B cell (primary cell): ENCODE results near the gene CCR1. TPM values are rescaled to one million over a fixed set of nuclear protein-coding genes. Genes with fewer than 3 reads are reported as not detected.

Experiments used
- ATAC-seq: fragments of 200-7000 bp; cut with Tn5 transposase; one replicate; pipeline ENCODE4 v1.10.0; 2021; ENCODE audit warnings: low read depth, mild to moderate bottlenecking, moderate number of reproducible peaks, moderate library complexity
- CTCF ChIA-PET: fragments of 350-600 bp; sonication (Branson Sonifier 250); formaldehyde crosslinking; loops from one replicate; lab custom pipeline; 2021; ENCODE audit warnings: antibody characterized with exemption, inconsistent platforms; lab: Charles Lee
- POLR2A ChIA-PET: fragments of 350-600 bp; sonication (Branson Sonifier 250); formaldehyde crosslinking; loops from one replicate; lab custom pipeline; 2021; ENCODE audit warnings: antibody characterized with exemption; lab: Charles Lee
- DNase-seq: peaks from one replicate; pipeline ENCODE4 v3.0.0; 2013
- H2AFZ ChIP-seq: 2 replicates; pipeline ENCODE4 v1.6.1; 2012; ENCODE audit warnings: mild to moderate bottlenecking, low read depth, low read length; ENCODE audit not compliant: insufficient read depth, poor library complexity, severe bottlenecking
- H3K27ac ChIP-seq, 2 donors: 1 replicate in 1 of 2; 2 replicates in 1 of 2; pipeline ENCODE4 v1.5.1; 2012 to 2013; ENCODE audit warnings: low read length in 2 of 2, mild to moderate bottlenecking in 2 of 2, moderate library complexity in 1 of 2
- H3K27me3 ChIP-seq, 4 experiments: fragments of 200-600 bp in 1 of 4; sonication (generic) in 1 of 4; replicated peaks in 1 of 4; 1 replicate in 2 of 4; 2 replicates in 2 of 4; pipeline versions ENCODE4 v1.6.1 to v1.7.0; 2013 to 2016; ENCODE audit warnings: low read length in 3 of 4, mild to moderate bottlenecking in 2 of 4, mixed read lengths in 1 of 4, moderate library complexity in 1 of 4; ENCODE audit not compliant: insufficient read depth in 4 of 4, control insufficient read depth in 3 of 4; ENCODE audit errors: control extremely low read depth in 1 of 4
- H3K36me3 ChIP-seq, 2 experiments: replicated peaks in 1 of 2; 1 replicate in 1 of 2; 2 replicates in 1 of 2; pipeline versions ENCODE4 v1.6.1 to v1.7.1; 2013; ENCODE audit warnings: low read length in 1 of 2; ENCODE audit not compliant: insufficient read depth in 2 of 2, control insufficient read depth in 1 of 2; ENCODE audit errors: control extremely low read depth in 1 of 2, extremely low read depth in 1 of 2
- H3K4me1 ChIP-seq, 2 donors: fragments of 200-600 bp in 1 of 2; sonication (generic) in 1 of 2; 1 replicate in 1 of 2; 2 replicates in 1 of 2; pipeline versions ENCODE4 v1.5.1 to v1.6.1; 2013 to 2017; ENCODE audit warnings: low read length in 2 of 2; ENCODE audit not compliant: control insufficient read depth in 2 of 2, insufficient read depth in 2 of 2
- H3K4me2 ChIP-seq: replicated peaks from 2 replicates; pipeline ENCODE3; 2012; ENCODE audit warnings: mild to moderate bottlenecking, low read depth, low read length; ENCODE audit not compliant: poor library complexity, severe bottlenecking
- H3K4me3 ChIP-seq, 5 experiments: fragments of 200-600 bp in 1 of 5; sonication (generic) in 1 of 5; 1 replicate in 3 of 5; 2 replicates in 2 of 5; pipeline versions ENCODE4 v1.5.1 to v1.7.0; 2011 to 2016; ENCODE audit warnings: low read length in 4 of 5, mild to moderate bottlenecking in 4 of 5, low read depth in 2 of 5, control low read depth in 1 of 5, moderate library complexity in 1 of 5; ENCODE audit not compliant: insufficient read depth in 1 of 5; ENCODE audit errors: control extremely low read depth in 1 of 5, extremely low read depth in 1 of 5
- H3K79me2 ChIP-seq: fragments of 200-600 bp; sonication (generic); one replicate; pipeline ENCODE4 v1.6.0; 2016; ENCODE audit warnings: low read length; ENCODE audit not compliant: control insufficient read depth, insufficient read depth
- H3K9ac ChIP-seq: fragments of 200-600 bp; sonication (generic); 2 replicates; pipeline ENCODE4 v1.6.1; 2017; ENCODE audit warnings: mild to moderate bottlenecking, low read length, moderate library complexity
- H3K9me3 ChIP-seq, 3 donors: one replicate each; pipeline versions ENCODE4 v1.6.1 to v1.7.1; 2013; ENCODE audit warnings: low read length in 2 of 3; ENCODE audit not compliant: control insufficient read depth in 2 of 3, insufficient read depth in 1 of 3; ENCODE audit errors: control extremely low read depth in 1 of 3
- H4K20me1 ChIP-seq: 2 replicates; pipeline ENCODE4 v1.6.0; 2012; ENCODE audit warnings: mild to moderate bottlenecking, low read length; ENCODE audit not compliant: insufficient read depth, control insufficient read depth, poor library complexity, severe bottlenecking
- H3K27ac Mint-ChIP-seq: one replicate; pipeline ENCODE4 v1.8.0; 2021; ENCODE audit warnings: mixed read lengths
- H3K27me3 Mint-ChIP-seq: one replicate; pipeline ENCODE4 v1.8.0; 2021; ENCODE audit warnings: mixed read lengths
- H3K4me1 Mint-ChIP-seq: one replicate; pipeline ENCODE4 v1.8.0; 2021; ENCODE audit warnings: mixed read lengths
- H3K4me3 Mint-ChIP-seq: one replicate; pipeline ENCODE4 v1.8.0; 2021; ENCODE audit warnings: mixed read lengths
- H3K9me3 Mint-ChIP-seq: one replicate; pipeline ENCODE4 v1.8.0; 2022; ENCODE audit warnings: mixed read lengths; ENCODE audit not compliant: insufficient read depth
- CTCF ChIP-seq: fragments of 200-600 bp; IDR thresholded peaks from one replicate; pipeline ENCODE4 v1.8.0; 2022; ENCODE audit warnings: antibody characterized with exemption, mild to moderate bottlenecking
- EZH2 ChIP-seq: IDR thresholded peaks from 2 replicates; pipeline ENCODE4 v1.6.1; 2012; ENCODE audit warnings: borderline replicate concordance, low read depth, mild to moderate bottlenecking, moderate library complexity, low read length; ENCODE audit not compliant: insufficient read depth, poor library complexity, severe bottlenecking
- WGBS: methylation state at CpG from one replicate; pipeline ENCODE4 v1.1.5; 2013; ENCODE audit warnings: missing lambda C conversion rate; ENCODE audit not compliant: insufficient coverage; 5-methylcytosine and 5-hydroxymethylcytosine counted together
- intact Hi-C: fragments of 100-400 bp; cut with micrococcal nuclease; formaldehyde crosslinking; loops from one replicate; pipeline ENCODE4 v1.10.0; 2022
- polyA plus RNA-seq: library from polyadenylated mRNA; depleted of rRNA; stranded (reverse); fragments of >200 nt; gene quantifications from 2 replicates; pipeline ENCODE4 v1.2.3, GENCODE V29; 2012
- total RNA-seq, 2 donors: library from RNA; stranded (reverse); fragments of 120-200 nt in 1 of 2; gene quantifications; 1 replicate in 1 of 2; 2 replicates in 1 of 2; pipeline versions ENCODE4 v1.2.3 to v1.2.4, GENCODE V29; 2013 to 2022

Gene CCR1
- total and polyA plus RNA-seq, 2 donors (not counting 1 experiment from before 2014, with no cell fraction given): 0.54 to 0.79 TPM

GRCh38 chr3:46154311-46154710 is 53.8 kb downstream of the CCR1 start:
- WGBS: 100% methylated on average over 1 of the region's 1 CpG
- Histone ChIP-seq H3K4me3 (no peak overlapping the region), H3K9me3 (peaks cover 0 to 4% (median 0%) of the 10 kb centered on the region in 3 donors), H2AFZ (no peak overlapping the region), H3K27ac (no peak overlapping the region), H3K4me2 (no peak overlapping the region), H4K20me1 (no peaks in the 10 kb centered on the region), H3K9ac (no peak overlapping the region), H3K4me1 (no peaks in the 10 kb centered on the region), H3K36me3 (no peaks in the 10 kb centered on the region), H3K27me3 (no peaks in the 10 kb centered on the region), H3K79me2 (no peaks in the 10 kb centered on the region)
- CTCF ChIA-PET: no interaction called here
- POLR2A ChIA-PET: no interaction called here
- H3K9me3 Mint-ChIP-seq: no peaks in the 10 kb centered on the region
- intact Hi-C loops: no loop called here
- DNase-seq: no peak
- no peaks in the 10 kb centered on the region for H3K27me3 Mint-ChIP-seq
- TF ChIP-seq CTCF (no peak), EZH2 (no peak)
- ATAC-seq: no peak
- H3K4me3 Mint-ChIP-seq: no peak overlapping the region
- no peak overlapping the region for H3K27ac Mint-ChIP-seq
- peaks cover 14% of the 10 kb centered on the region for H3K4me1 Mint-ChIP-seq

Other genes starting within 250 kb of the CCR1 start
- gene FYCO1, start 212.5 kb downstream of the CCR1 start, total RNA-seq: 16.5 and 16.7 TPM in 2 replicates
- 2.8 and 5.4 TPM in 2 replicates for gene FYCO1, start 212.5 kb downstream of the CCR1 start, polyA plus RNA-seq
- not detected in 2 replicates for gene XCR1, start 180.8 kb downstream of the CCR1 start, total RNA-seq
- gene XCR1, start 180.8 kb downstream of the CCR1 start, polyA plus RNA-seq: 0.01 and 0.06 TPM in 2 replicates
- not detected in 2 replicates for gene CCR3, start 34.1 kb upstream of the CCR1 start, total RNA-seq
- gene CCR3, start 34.1 kb upstream of the CCR1 start, polyA plus RNA-seq: 0.13 and 0.19 TPM in 2 replicates
- 0.34 and 0.75 TPM in 2 replicates for gene CCR2, start 145.8 kb upstream of the CCR1 start, total RNA-seq
- gene CCR2, start 145.8 kb upstream of the CCR1 start, polyA plus RNA-seq: 0.23 and 0.82 TPM in 2 replicates
- 0.15 and 0.17 TPM in 2 replicates for gene CCR5, start 162.6 kb upstream of the CCR1 start, total RNA-seq
- 0.21 TPM in 1 of 2 replicates, not detected in the other for gene CCR5, start 162.6 kb upstream of the CCR1 start, polyA plus RNA-seq
- gene CCRL2, start 198.9 kb upstream of the CCR1 start, total RNA-seq: 2.3 and 2.6 TPM in 2 replicates
- 2.8 and 3.3 TPM in 2 replicates for gene CCRL2, start 198.9 kb upstream of the CCR1 start, polyA plus RNA-seq